ENCODE data around the gene OSBPL2.

- TF ChIP-seq HINFP (tag; conservative IDR thresholded peaks at IDR 0.05; ENCODE audit: low read depth), result no peak
- no peak for TF ChIP-seq POU5F1 (IDR thresholded peaks at IDR 0.05; ENCODE audit: borderline replicate concordance, low read depth, low read length, partially characterized antibody)
- no peak for TF ChIP-seq ZKSCAN1 (IDR thresholded peaks at IDR 0.05; ENCODE audit: low read depth, low read length)
- TF ChIP-seq ZSCAN32 (CRISPR knock-in tag; IDR thresholded peaks at IDR 0.05), result no peak
- no peak for TF ChIP-seq SIN3B (IDR thresholded peaks at IDR 0.05; ENCODE audit: low read depth)
- TF ChIP-seq SRF (CRISPR knock-in tag; IDR thresholded peaks at IDR 0.05), result no peak
- TF ChIP-seq IRF1 (CRISPR knock-in tag; IDR thresholded peaks at IDR 0.05; ENCODE audit: borderline replicate concordance), result no peak
- TF ChIP-seq EP300 (IDR thresholded peaks at IDR 0.05; ENCODE audit: low read length), result no peak
- no peak for TF ChIP-seq SMARCA5 (IDR thresholded peaks at IDR 0.05)
- no peak for TF ChIP-seq MAZ (CRISPR knock-in tag; conservative IDR thresholded peaks at IDR 0.05 in 1 of 2, IDR thresholded peaks at IDR 0.05 in 1 of 2)
- no peak for TF ChIP-seq MLX (CRISPR knock-in tag; conservative IDR thresholded peaks at IDR 0.05)
- no peak for TF ChIP-seq RAD51 (IDR thresholded peaks at IDR 0.05; ENCODE audit: borderline replicate concordance, low read depth)
- no peak for TF ChIP-seq ZBTB43 (CRISPR knock-in tag; IDR thresholded peaks at IDR 0.05)
- TF ChIP-seq CTCF (IDR thresholded peaks at IDR 0.05 in 2 of 3, conservative IDR thresholded peaks at IDR 0.05 in 1 of 3; ENCODE audit: insufficient read depth in 2 of 3, low read depth in 1 of 3, low read length in 3 of 3), result no peak
These were observed 88.8 kb downstream of the OSBPL2 start for GRCh38 chr20:62326959-62327725.

Data from K562 (cell line).